Neural progenitor cell (in vitro differentiated cells): ENCODE measurements around the gene OR13C4.

ENCODE experiments used
- CTCF ChIP-seq: fragments of 200-600 bp; sonication (generic); IDR thresholded peaks from 2 replicates; pipeline ENCODE4 v1.5.1; 2017; ENCODE audit warnings: antibody characterized with exemption, mild to moderate bottlenecking
- EZH2 ChIP-seq: fragments of 200-600 bp; sonication (generic); IDR thresholded peaks from 2 replicates; pipeline ENCODE4 v1.6.1; 2017; ENCODE audit warnings: antibody characterized with exemption, mild to moderate bottlenecking, moderate library complexity

- no peak for TF ChIP-seq CTCF
- no peak for TF ChIP-seq EZH2
Observed at GRCh38 chr9:104575456-104575855, 48.4 kb upstream of the OR13C4 start.
